NCI-H2196 treated with DMSO at 0.1 percent for 48 hours (cell line): ENCODE data around the gene CLEC20A.

Source experiments
- DNase-seq: peaks from one replicate; lab custom pipeline; 2025; ENCODE audit not compliant: unreplicated experiment; lab: John Stamatoyannopoulos, UW

The CLEC20A gene

GRCh38 chr1:178477841-178478240 lies 18.9 kb downstream of the CLEC20A start:
- no peak for DNase-seq

GRCh38 chr1:178477373-178477772 lies 19.4 kb downstream of the CLEC20A start:
- no peak for DNase-seq

- DNase-seq: no peak
These were observed 24.2 kb downstream of the CLEC20A start for GRCh38 chr1:178472531-178472930.

GRCh38 chr1:178470411-178470960 lies 26.3 kb downstream of the CLEC20A start:
- no peak for DNase-seq

- no peak for DNase-seq
These were observed 28.9 kb downstream of the CLEC20A start for GRCh38 chr1:178467837-178468236.

- DNase-seq: no peak
These were observed 31.8 kb downstream of the CLEC20A start for GRCh38 chr1:178465011-178465410.

GRCh38 chr1:178464566-178464965 lies 32.2 kb downstream of the CLEC20A start:
- no peak for DNase-seq

GRCh38 chr1:178464141-178464540 lies 32.6 kb downstream of the CLEC20A start:
- DNase-seq: no peak

- no peak for DNase-seq
These were observed 35.1 kb downstream of the CLEC20A start for GRCh38 chr1:178461701-178462100.

GRCh38 chr1:178461104-178461503 lies 35.7 kb downstream of the CLEC20A start:
- DNase-seq: no peak

GRCh38 chr1:178458203-178458602 lies 38.6 kb downstream of the CLEC20A start:
- DNase-seq: no peak

- no peak for DNase-seq
These were observed 39.1 kb downstream of the CLEC20A start for GRCh38 chr1:178457651-178458050.

- no peak for DNase-seq
These were observed 40.3 kb downstream of the CLEC20A start for GRCh38 chr1:178456472-178456871.

GRCh38 chr1:178452013-178452412 lies 44.8 kb downstream of the CLEC20A start:
- DNase-seq: no peak

GRCh38 chr1:178451529-178451928 lies 45.2 kb downstream of the CLEC20A start:
- no peak for DNase-seq

GRCh38 chr1:178450871-178451270 lies 45.9 kb downstream of the CLEC20A start:
- no peak for DNase-seq

GRCh38 chr1:178442925-178443324 lies 53.8 kb downstream of the CLEC20A start:
- DNase-seq: no peak

GRCh38 chr1:178438432-178438831 lies 58.3 kb downstream of the CLEC20A start:
- DNase-seq: no peak

- DNase-seq: no peak
These were observed 59.9 kb downstream of the CLEC20A start for GRCh38 chr1:178436899-178437298.

- no peak for DNase-seq
These were observed 61.8 kb downstream of the CLEC20A start for GRCh38 chr1:178434899-178435435.

- no peak for DNase-seq
These were observed 62.4 kb downstream of the CLEC20A start for GRCh38 chr1:178434360-178434759.
